IMR-90 (cell line): ENCODE data around the gene KDM6A. TPM values are rescaled to one million over a fixed set of nuclear protein-coding genes. Genes with fewer than 3 reads are reported as not detected.

Experiments used
- ATAC-seq: fragments of 200-7000 bp; cut with Tn5 transposase; 2 replicates; pipeline ENCODE4 v1.9.1; 2020; ENCODE audit warnings: low read depth, mild to moderate bottlenecking, moderate library complexity
- BruUV-seq: library from RNA; stranded (reverse); fragments of 400-500 nt; replicated peaks from 2 replicates; lab custom pipeline; 2021; lab: Mats Ljungman, UMichigan
- CTCF ChIA-PET: fragments of 300-600 bp; formaldehyde crosslinking; extraction: SDS; loops from one replicate; lab custom pipeline; 2021; ENCODE audit warnings: antibody characterized with exemption; lab: Yijun Ruan, JAX
- POLR2A ChIA-PET: fragments of 300-600 bp; sonication (Branson Sonifier 250); formaldehyde crosslinking; loops from one replicate; lab custom pipeline; 2022; ENCODE audit warnings: antibody characterized with exemption; ENCODE audit not compliant: unreplicated experiment; lab: Charles Lee
- DNase-seq: peaks from one replicate; pipeline ENCODE4 v3.0.0; 2013
- H2AFZ ChIP-seq: replicated peaks from 2 replicates; pipeline ENCODE3; 2013; ENCODE audit warnings: low read length, mild to moderate bottlenecking; ENCODE audit not compliant: poor library complexity
- H2AK5ac ChIP-seq: 2 replicates; pipeline ENCODE4 v1.6.1; 2013; ENCODE audit warnings: low read depth, low read length, inconsistent platforms
- H2AK9ac ChIP-seq: replicated peaks from 2 replicates; pipeline ENCODE3; 2013; ENCODE audit warnings: mild to moderate bottlenecking, low read depth, low read length, moderate library complexity; ENCODE audit not compliant: poor library complexity
- H2BK120ac ChIP-seq: 2 replicates; pipeline ENCODE4 v1.6.1; 2013; ENCODE audit warnings: low read depth, low read length, inconsistent platforms
- H2BK15ac ChIP-seq: 3 replicates; pipeline ENCODE4 v1.6.1; 2013; ENCODE audit warnings: low read depth, low read length, inconsistent platforms
- H2BK20ac ChIP-seq: 2 replicates; pipeline ENCODE4 v1.6.1; 2013; ENCODE audit warnings: low read depth, mild to moderate bottlenecking, inconsistent platforms, low read length, moderate library complexity
- H2BK5ac ChIP-seq: 2 replicates; pipeline ENCODE4 v1.6.1; 2013; ENCODE audit warnings: mild to moderate bottlenecking, low read depth, low read length, inconsistent platforms; ENCODE audit not compliant: poor library complexity, severe bottlenecking
- H3K14ac ChIP-seq: replicated peaks from 2 replicates; pipeline ENCODE4 v1.6.1; 2013; ENCODE audit warnings: low read depth, low read length, inconsistent platforms
- H3K18ac ChIP-seq: 2 replicates; pipeline ENCODE4 v1.6.1; 2013; ENCODE audit warnings: low read depth, low read length, control low read depth
- H3K23ac ChIP-seq: 2 replicates; pipeline ENCODE4 v1.6.1; 2013; ENCODE audit warnings: low read depth, low read length, inconsistent platforms
- H3K27ac ChIP-seq: 2 replicates; pipeline ENCODE4 v1.5.1; 2013; ENCODE audit warnings: mild to moderate bottlenecking, control low read depth, low read length; ENCODE audit not compliant: insufficient read depth
- H3K27me3 ChIP-seq: 2 replicates; pipeline ENCODE4 v1.6.1; 2013; ENCODE audit warnings: low read length; ENCODE audit not compliant: control insufficient read depth, insufficient read depth
- H3K36me3 ChIP-seq: 2 replicates; pipeline ENCODE4 v1.6.1; 2013; ENCODE audit warnings: low read length, mixed read lengths; ENCODE audit not compliant: control insufficient read depth, insufficient read depth
- H3K4ac ChIP-seq: 2 replicates; pipeline ENCODE4 v1.6.1; 2013; ENCODE audit warnings: low read depth, low read length, inconsistent platforms
- H3K4me1 ChIP-seq: 2 replicates; pipeline ENCODE4 v1.6.1; 2013; ENCODE audit warnings: low read length, mixed read lengths; ENCODE audit not compliant: control insufficient read depth, insufficient read depth
- H3K4me2 ChIP-seq: 2 replicates; pipeline ENCODE4 v1.6.1; 2013; ENCODE audit warnings: low read depth, mild to moderate bottlenecking, control low read depth, low read length, moderate library complexity
- H3K4me3 ChIP-seq: 2 replicates; pipeline ENCODE4 v1.5.1; 2013; ENCODE audit warnings: low read depth, mild to moderate bottlenecking, control low read depth, low read length, moderate library complexity; ENCODE audit not compliant: insufficient read depth
- H3K56ac ChIP-seq: 2 replicates; pipeline ENCODE4 v1.6.1; 2013; ENCODE audit warnings: low read length, inconsistent platforms; ENCODE audit not compliant: insufficient read depth; ENCODE audit errors: extremely low read depth
- H3K79me1 ChIP-seq, 2 experiments: 2 replicates each; pipeline ENCODE4 v1.6.1; 2013; ENCODE audit warnings: low read length in 2 of 2, inconsistent platforms in 1 of 2, low read depth in 1 of 2
- H3K9ac ChIP-seq: 2 replicates; pipeline ENCODE4 v1.6.1; 2013; ENCODE audit warnings: low read depth, low read length, control low read depth
- H3K9me1 ChIP-seq: 2 replicates; pipeline ENCODE4 v1.6.1; 2013; ENCODE audit warnings: low read length, inconsistent platforms; ENCODE audit not compliant: insufficient read depth
- H3K9me3 ChIP-seq: 2 replicates; pipeline ENCODE4 v1.6.1; 2013; ENCODE audit warnings: low read length; ENCODE audit not compliant: control insufficient read depth, insufficient read depth
- H4K20me1 ChIP-seq: 2 replicates; pipeline ENCODE4 v1.6.1; 2013; ENCODE audit warnings: low read length, inconsistent platforms; ENCODE audit not compliant: insufficient read depth
- H4K5ac ChIP-seq: 2 replicates; pipeline ENCODE4 v1.6.1; 2013; ENCODE audit warnings: mild to moderate bottlenecking, low read depth, low read length, control low read depth
- H4K8ac ChIP-seq, 2 experiments: 2 replicates each; pipeline ENCODE4 v1.6.1; 2013; ENCODE audit warnings: low read depth in 2 of 2, low read length in 2 of 2, control low read depth in 1 of 2, inconsistent platforms in 1 of 2
- H4K91ac ChIP-seq: 2 replicates; pipeline ENCODE4 v1.6.1; 2013; ENCODE audit warnings: low read depth, low read length, inconsistent platforms; ENCODE audit not compliant: insufficient read depth
- BHLHE40 ChIP-seq: fragments of 150-350 bp; IDR thresholded peaks from 2 replicates; pipeline ENCODE4 v1.6.1; 2016; ENCODE audit warnings: mild to moderate bottlenecking, low read depth, low read length
- CEBPB ChIP-seq: IDR thresholded peaks from 2 replicates; pipeline ENCODE4 v1.6.1; 2012; ENCODE audit warnings: low read depth, low read length, improper control_type of control experiment
- CHD1 ChIP-seq: IDR thresholded peaks from 2 replicates; pipeline ENCODE4 v1.6.1; 2012; ENCODE audit warnings: low read depth, low read length, improper control_type of control experiment
- CTCF ChIP-seq: conservative IDR thresholded peaks from 2 replicates; pipeline ENCODE4 v1.5.1; 2012; ENCODE audit warnings: mild to moderate bottlenecking, low read depth, low read length, improper control_type of control experiment
- ELK1 ChIP-seq: fragments of 150-350 bp; IDR thresholded peaks from 2 replicates; pipeline ENCODE4 v1.6.1; 2016; ENCODE audit warnings: low read depth, mild to moderate bottlenecking, low read length, moderate library complexity, borderline replicate concordance
- FOS ChIP-seq: fragments of 150-350 bp; IDR thresholded peaks from 2 replicates; pipeline ENCODE4 v1.6.1; 2016; ENCODE audit warnings: low read depth, low read length
- MAZ ChIP-seq: IDR thresholded peaks from 2 replicates; pipeline ENCODE4 v1.6.1; 2012; ENCODE audit warnings: low read depth, mild to moderate bottlenecking, low read length, improper control_type of control experiment, moderate library complexity, borderline replicate concordance
- NFE2L2 ChIP-seq: fragments of 150-350 bp; IDR thresholded peaks from 2 replicates; pipeline ENCODE4 v1.6.1; 2016; ENCODE audit warnings: low read depth, mild to moderate bottlenecking, low read length
- POLR2A ChIP-seq: IDR thresholded peaks from 2 replicates; pipeline ENCODE4 v1.6.1; 2012; ENCODE audit warnings: mild to moderate bottlenecking, low read depth, low read length
- RCOR1 ChIP-seq: IDR thresholded peaks from 2 replicates; pipeline ENCODE4 v1.6.1; 2012; ENCODE audit warnings: mild to moderate bottlenecking, low read length, improper control_type of control experiment; ENCODE audit not compliant: insufficient replicate concordance
- RFX5 ChIP-seq: IDR thresholded peaks from 2 replicates; pipeline ENCODE4 v1.8.0; 2012; ENCODE audit warnings: low read depth, mild to moderate bottlenecking, low read length, moderate library complexity
- SMC3 ChIP-seq: fragments of 150-350 bp; IDR thresholded peaks from 2 replicates; pipeline ENCODE4 v1.6.1; 2016; ENCODE audit warnings: low read depth, mild to moderate bottlenecking, antibody characterized with exemption, low read length, moderate library complexity
- WGBS, 2 experiments: methylation state at CpG; one replicate each; pipeline versions ENCODE4 v1.1.5 to v1.1.7; 2013; ENCODE audit warnings: missing lambda C conversion rate in 2 of 2; ENCODE audit not compliant: insufficient read length in 1 of 2; ENCODE audit errors: extremely low coverage in 2 of 2; 5-methylcytosine and 5-hydroxymethylcytosine counted together
- dilution Hi-C: fragments of 300-500 bp; cut with HindIII; formaldehyde crosslinking; loops from one replicate; pipeline ENCODE4 v1.14.3; 2018; ENCODE audit warnings: low sequenced_read_pairs; ENCODE audit not compliant: unreplicated experiment
- in situ Hi-C: fragments of 300-500 bp; cut with MboI; formaldehyde crosslinking; loops from 3 replicates; pipeline ENCODE4 v1.14.3; 2019; ENCODE audit warnings: low sequenced_read_pairs, inconsistent platforms, mixed read lengths
- intact Hi-C: fragments of 100-400 bp; cut with micrococcal nuclease; formaldehyde crosslinking; loops from 2 replicates; pipeline ENCODE4 v1.10.0; 2022
- polyA plus RNA-seq, 3 experiments: library from polyadenylated mRNA; depleted of rRNA; stranded (reverse); fragments of >200 nt; gene quantifications; 2 replicates each; pipeline ENCODE4 v1.2.3, GENCODE V29; 2012; ENCODE audit warnings: low replicate concordance in 1 of 3
- total RNA-seq: library from RNA; depleted of rRNA; stranded (reverse); fragments of >200 nt; gene quantifications from 2 replicates; pipeline ENCODE4 v1.2.3, GENCODE V29; 2012

KDM6A gene
- total and polyA plus RNA-seq, 2 of the 4 experiments (the other 2 are of a cell fraction) = 11.7 to 24.9 TPM

- Histone ChIP-seq H3K27ac (no peak overlapping the region), H3K9me3 (no peaks in the 10 kb centered on the region), H2AK5ac (no peak overlapping the region), H4K20me1 (peaks cover 33% of the 10 kb centered on the region; the same call in 1 of the 2 replicates), H3K14ac (peak overlapping the region; percentile 37; the same call in 1 of the 2 replicates), H3K9me1 (no peaks in the 10 kb centered on the region), H2BK5ac (peak overlapping the region; percentile 62), H4K5ac (no peak overlapping the region), H3K79me1 (peaks cover 13 to 36% of the 10 kb centered on the region in 2 experiments; a peak in 3 of 4 replicates), H4K91ac (no peak overlapping the region), H3K18ac (0 out of 2 replicates have a peak overlapping the region, but pooled peaks have one; percentile 29), H3K4me1 (peaks cover 5% of the 10 kb centered on the region), H3K56ac (no peak overlapping the region), H3K4me2 (peak overlapping the region; percentile 81), H4K8ac (no peak overlapping the region), H3K4ac (no peak overlapping the region), H3K23ac (0 out of 2 replicates have a peak overlapping the region, but pooled peaks have one; percentile 42), H2BK120ac (no peak overlapping the region), H2BK20ac (no peak overlapping the region), H3K9ac (no peak overlapping the region), H2AK9ac (no peak overlapping the region), H3K36me3 (no peaks in the 10 kb centered on the region), H3K27me3 (no peaks in the 10 kb centered on the region), H2BK15ac (no peak overlapping the region), H2AFZ (no peak overlapping the region), H3K4me3 (no peak overlapping the region)
- TF ChIP-seq POLR2A = no peak
- TF ChIP-seq MAZ = no peak
- TF ChIP-seq FOS = no peak
- TF ChIP-seq CHD1 = no peak
- TF ChIP-seq NFE2L2 = no peak
- TF ChIP-seq CTCF = no peak
- no peak for TF ChIP-seq SMC3
- TF ChIP-seq ELK1 = no peak
- TF ChIP-seq BHLHE40 = no peak
- no peak for TF ChIP-seq RFX5
- TF ChIP-seq CEBPB = no peak
- no peak for TF ChIP-seq RCOR1
- WGBS, 2 experiments = no CpG with 5 or more reads among the region's 2 CpGs
- ATAC-seq (peak; percentile 75), DNase-seq (peak; percentile 68)
- intact Hi-C loops (loop anchor here (5.0 kb wide), 1 partner anchor 98 kb away; no protein-coding TSS in a partner anchor), in situ Hi-C loops (no loop called here), dilution Hi-C loops (no loop called here)
- ChIA-PET CTCF (no interaction called here), POLR2A (no interaction called here)
- no TSS peak for BruUV-seq
These were observed 41.7 kb downstream of the KDM6A start for GRCh38 chrX:44914532-44915198.
